ENCODE results near the gene KIAA2012.

GRCh38 chr2:202104286-202104870, 31.3 kb downstream of the KIAA2012 start:
- TF ChIP-seq CEBPB (IDR thresholded peaks at IDR 0.05; ENCODE audit: low read depth, low read length) (no peak), CTCF (IDR thresholded peaks at IDR 0.05; ENCODE audit: control extremely low read depth in 1 of 3, insufficient read depth in 1 of 3, low read depth in 1 of 3, low read length in 3 of 3) (peak; percentile 89 to 97 (median 94))

Measured in H1 (cell line).